ENCODE measurements around the gene FAM200A. TPM values are rescaled to one million over a fixed set of nuclear protein-coding genes. Genes with fewer than 3 reads are reported as not detected.

Gene FAM200A
- total RNA-seq, 1 experiment from 2014 or later: 10.8 TPM

DNA sequence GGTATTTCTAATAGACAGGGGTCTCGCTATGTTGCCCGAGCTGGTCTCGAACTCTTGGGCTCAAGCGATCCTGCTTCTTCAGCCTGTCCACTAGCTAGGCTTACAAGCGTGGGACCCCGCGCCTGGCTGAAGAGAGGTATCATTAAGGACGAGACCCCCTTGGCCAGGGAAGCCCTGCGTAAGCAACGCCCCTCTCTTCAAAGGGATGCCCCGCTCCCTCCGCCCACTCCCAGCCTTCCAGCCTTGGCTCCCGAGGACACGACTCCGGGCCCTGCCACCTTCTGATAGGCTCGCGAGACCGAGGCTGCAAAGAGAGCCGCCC is 47.7 kb downstream of the FAM200A start:
- peak; percentile 97 for DNase-seq (ENCODE audit: low read depth)

DNA sequence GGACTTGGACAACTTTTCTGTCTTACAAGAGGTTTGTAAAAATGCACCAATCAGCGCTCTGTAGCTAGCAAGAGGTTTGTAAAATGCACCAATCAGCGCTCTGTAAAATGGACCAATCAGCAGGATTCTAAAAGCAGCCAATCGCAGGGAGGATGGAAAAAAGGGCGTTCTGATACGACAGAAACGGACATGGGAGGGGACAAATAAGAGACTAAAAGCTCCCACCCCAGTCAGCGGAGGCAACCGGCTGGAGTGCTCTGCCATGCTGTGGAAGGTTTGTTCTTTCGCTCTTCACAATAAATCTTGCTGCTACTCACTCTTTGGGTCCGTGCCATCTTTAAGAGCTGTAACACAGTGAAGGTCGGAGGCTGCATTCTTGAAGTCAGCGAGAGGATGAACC is 50.7 kb downstream of the FAM200A start:
- peak; percentile 14 for DNase-seq (ENCODE audit: low read depth)

DNA sequence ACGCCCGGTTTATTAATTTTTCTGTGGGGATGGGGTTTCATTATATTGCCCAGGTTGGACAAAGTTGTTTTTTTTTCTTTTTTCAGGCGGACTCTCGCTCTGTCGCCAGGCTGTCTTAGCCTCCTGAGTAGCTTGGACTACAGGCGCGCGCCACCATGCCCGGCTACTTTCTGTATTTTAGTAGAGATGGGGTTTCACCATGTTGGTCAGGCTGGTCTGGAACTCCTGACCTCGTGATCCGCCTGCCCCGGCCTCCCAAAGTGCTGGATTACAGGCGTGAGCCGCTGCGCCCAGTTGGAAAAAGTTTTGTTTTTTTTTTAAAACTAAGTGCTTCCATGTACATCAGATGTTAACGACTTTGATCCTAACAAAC is 51.3 kb downstream of the FAM200A start:
- no peak for DNase-seq (ENCODE audit: low read depth)

DNA sequence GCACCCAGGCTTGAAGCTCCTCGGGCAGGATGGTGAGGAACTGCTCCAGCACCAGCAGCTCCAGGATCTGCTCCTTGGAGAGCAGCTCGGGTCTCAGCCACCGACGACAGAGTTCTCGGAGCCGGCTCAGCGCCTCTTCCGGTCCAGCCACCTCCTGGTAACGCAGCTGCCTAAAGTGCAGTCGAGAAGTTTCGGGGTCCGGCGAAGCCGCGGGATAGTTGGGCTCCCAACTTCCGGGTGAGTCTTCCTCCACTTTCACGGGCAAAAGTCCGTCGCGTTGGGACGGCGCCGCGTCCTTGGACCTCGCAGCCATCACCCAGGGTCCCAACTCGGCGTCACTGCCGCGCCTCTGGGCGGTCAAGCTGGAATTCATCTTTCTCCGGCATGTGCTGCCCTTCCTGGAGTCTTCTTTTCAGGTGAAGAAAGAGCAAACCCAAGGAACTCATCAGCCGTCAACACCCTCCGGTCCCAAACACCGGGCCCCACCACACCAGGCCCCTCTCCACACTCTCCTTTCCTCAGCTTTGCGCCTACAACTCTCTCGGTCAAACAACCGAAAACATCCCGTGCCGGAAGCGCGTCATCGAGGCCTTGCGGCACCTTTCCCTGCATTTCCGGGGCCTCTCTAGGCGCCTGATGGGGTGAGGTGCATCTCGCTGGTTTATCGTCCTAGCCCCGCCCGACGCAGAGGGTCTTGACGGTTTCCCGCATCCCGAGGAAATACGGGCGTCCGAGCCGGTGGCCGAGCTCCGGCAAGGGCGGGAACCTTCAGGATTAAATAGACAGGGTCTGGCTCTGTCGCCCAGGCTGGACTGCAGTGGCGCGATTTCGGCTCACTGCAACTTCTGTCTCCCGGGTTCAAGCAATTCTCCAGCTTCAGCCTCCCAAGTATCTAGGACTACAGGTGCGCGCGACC is 51.9 kb downstream of the FAM200A start, which contains the start of gene ZNF394:
Gene ZNF394, minus strand, starts transcription at position 561 of the 916 bp plus-strand sequence. Its CDS starts 188 bp downstream, at position 373.
- peak; percentile 94 for DNase-seq (ENCODE audit: low read depth)

DNA sequence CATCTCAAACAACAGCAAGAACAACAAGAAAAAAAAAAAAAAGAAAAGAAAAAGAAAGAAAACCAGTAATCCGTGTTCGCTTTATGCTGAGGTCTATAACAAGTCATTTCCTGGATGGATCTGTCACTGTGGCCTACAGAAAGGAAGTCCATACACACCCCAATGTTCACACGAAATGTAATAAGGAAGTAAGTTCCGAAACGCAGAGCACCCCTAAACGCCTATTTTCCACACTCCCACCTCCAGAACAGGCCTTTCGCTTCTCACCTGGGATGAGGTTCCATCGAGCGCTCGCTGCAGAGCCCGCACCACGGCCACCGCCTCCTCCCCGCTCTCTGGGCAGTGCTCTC is 52.6 kb downstream of the FAM200A start:
- DNase-seq (ENCODE audit: low read depth): no peak

DNA sequence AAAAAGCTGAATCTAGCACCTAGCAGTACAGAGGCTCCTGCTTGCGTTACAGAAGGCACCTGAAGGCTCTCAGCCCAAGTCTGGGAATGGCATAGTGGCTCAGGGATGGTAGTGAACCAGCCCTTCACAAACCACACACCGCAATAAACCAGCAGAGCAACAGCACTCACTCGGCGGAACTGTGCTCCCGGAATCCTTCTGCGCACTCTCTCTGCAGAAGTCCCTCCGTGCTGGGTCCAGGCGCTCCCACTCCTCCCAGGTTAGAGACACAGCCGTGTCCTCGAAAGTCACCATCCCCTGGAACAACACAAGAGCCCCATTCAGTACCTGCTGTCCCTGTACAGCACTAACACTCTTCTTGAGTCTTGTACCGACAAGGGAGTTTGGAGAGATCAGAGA is 53.4 kb downstream of the FAM200A start:
- peak; percentile 17 for DNase-seq (ENCODE audit: low read depth)

DNA sequence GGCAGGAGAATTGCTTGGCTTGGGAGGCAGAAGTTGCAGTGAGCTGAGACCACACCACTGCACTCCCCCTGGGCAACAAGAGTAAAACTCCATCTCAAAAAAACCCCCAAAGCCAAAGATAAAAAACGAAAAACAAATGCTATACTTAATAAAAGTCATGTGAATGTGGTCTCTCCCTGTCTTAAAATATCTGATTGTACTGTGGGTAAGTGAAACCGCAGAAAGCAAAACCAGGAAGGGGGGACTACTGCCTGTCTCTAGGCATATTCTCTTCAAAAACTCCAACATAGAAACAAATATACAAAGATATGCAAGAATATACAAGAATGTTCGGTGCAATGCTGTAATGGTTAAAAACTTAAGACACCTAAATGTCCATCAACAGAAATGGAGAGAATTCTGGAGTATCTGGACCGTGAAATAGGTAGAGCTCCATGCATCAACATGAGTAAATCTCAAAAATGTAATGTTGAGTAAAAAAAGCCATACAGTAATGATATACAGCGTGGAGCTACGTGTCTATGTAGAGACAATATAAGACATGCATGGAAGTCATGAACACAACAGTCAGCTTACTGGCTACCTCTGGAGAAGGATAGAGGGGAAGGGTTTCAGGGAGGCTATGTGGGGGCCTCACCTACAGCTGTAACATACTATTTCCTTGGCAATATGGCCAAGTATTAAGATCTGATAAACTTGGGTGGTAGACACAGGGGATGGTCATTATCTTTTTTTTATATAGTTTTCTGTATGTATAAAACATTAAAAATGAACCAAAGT is 54.0 kb downstream of the FAM200A start:
- no peak for DNase-seq (ENCODE audit: low read depth)

Other genes starting within 250 kb of the FAM200A start
- gene ARPC1A, start 226.2 kb downstream of the FAM200A start, total RNA-seq (2014; rRNA removed; shearing (Covaris generic)): 251 and 266 TPM in 2 replicates
- gene ARPC1B, start 177.4 kb downstream of the FAM200A start, total RNA-seq (2014; rRNA removed; shearing (Covaris generic)): 248 and 283 TPM in 2 replicates
- 82.1 and 129 TPM in 2 replicates for gene PDAP1, start 143.5 kb downstream of the FAM200A start, total RNA-seq (2014; rRNA removed; shearing (Covaris generic))
- gene BUD31, start 143.1 kb downstream of the FAM200A start, total RNA-seq (2014; rRNA removed; shearing (Covaris generic)): 210 and 240 TPM in 2 replicates
- 4.4 and 4.9 TPM in 2 replicates for gene PTCD1, start 113.3 kb downstream of the FAM200A start, total RNA-seq (2014; rRNA removed; shearing (Covaris generic))
- 21.7 and 22.6 TPM in 2 replicates for gene CPSF4, start 113.2 kb downstream of the FAM200A start, total RNA-seq (2014; rRNA removed; shearing (Covaris generic))
- 2,749 and 4,266 TPM in 2 replicates for gene ATP5MF, start 85.9 kb downstream of the FAM200A start, total RNA-seq (2014; rRNA removed; shearing (Covaris generic))
- 7.2 and 7.7 TPM in 2 replicates for gene ZNF789, start 79.2 kb downstream of the FAM200A start, total RNA-seq (2014; rRNA removed; shearing (Covaris generic))
- gene ZNF394, start 51.8 kb downstream of the FAM200A start, total RNA-seq (2014; rRNA removed; shearing (Covaris generic)): 15.9 and 19.2 TPM in 2 replicates
- 12.7 and 15.4 TPM in 2 replicates for gene ZKSCAN5, start 47.5 kb downstream of the FAM200A start, total RNA-seq (2014; rRNA removed; shearing (Covaris generic))
- 44.4 and 49.5 TPM in 2 replicates for gene ZNF655, start 6.5 kb upstream of the FAM200A start, total RNA-seq (2014; rRNA removed; shearing (Covaris generic))
- 0.72 TPM in 1 of 2 replicates, not detected in the other for gene TMEM225B, start 46.2 kb upstream of the FAM200A start, total RNA-seq (2014; rRNA removed; shearing (Covaris generic))
- gene ZSCAN25, start 64.8 kb upstream of the FAM200A start, total RNA-seq (2014; rRNA removed; shearing (Covaris generic)): 6.1 and 7.9 TPM in 2 replicates
- gene CYP3A5, start 127.9 kb upstream of the FAM200A start, total RNA-seq (2014; rRNA removed; shearing (Covaris generic)): 0.24 and 0.49 TPM in 2 replicates
- not detected in 2 replicates for gene CYP3A7, start 183.1 kb upstream of the FAM200A start, total RNA-seq (2014; rRNA removed; shearing (Covaris generic))
- not detected in 2 replicates for gene CYP3A4, start 232.1 kb upstream of the FAM200A start, total RNA-seq (2014; rRNA removed; shearing (Covaris generic))